H9 (cell line): ENCODE measurements around the gene ALG2. TPM values are rescaled to one million over a fixed set of nuclear protein-coding genes. Genes with fewer than 3 reads are reported as not detected.

Experiments used
- DNase-seq: peaks from one replicate; pipeline ENCODE4 v3.0.0-alpha.2; 2017
- H2AFZ ChIP-seq: one replicate; pipeline ENCODE4 v1.6.1; 2013; ENCODE audit warnings: mild to moderate bottlenecking, low read length, control low read depth, moderate library complexity
- H2AK5ac ChIP-seq: 2 replicates; pipeline ENCODE4 v1.6.1; 2013; ENCODE audit warnings: low read length, control low read depth, mixed read lengths; ENCODE audit not compliant: insufficient read length
- H2BK120ac ChIP-seq: one replicate; pipeline ENCODE4 v1.6.1; 2013; ENCODE audit warnings: low read depth, mild to moderate bottlenecking, low read length, control low read depth, inconsistent platforms; ENCODE audit not compliant: poor library complexity, severe bottlenecking
- H2BK12ac ChIP-seq: 2 replicates; pipeline ENCODE4 v1.6.1; 2013; ENCODE audit warnings: low read length, control low read depth, mixed read lengths, low read depth; ENCODE audit not compliant: insufficient read length
- H2BK15ac ChIP-seq: 2 replicates; pipeline ENCODE4 v1.6.1; 2013; ENCODE audit warnings: low read depth, low read length, control low read depth
- H2BK20ac ChIP-seq: one replicate; pipeline ENCODE4 v1.6.1; 2013; ENCODE audit warnings: low read depth, mild to moderate bottlenecking, low read length, control low read depth, inconsistent platforms; ENCODE audit not compliant: poor library complexity, severe bottlenecking
- H2BK5ac ChIP-seq: 2 replicates; pipeline ENCODE4 v1.6.1; 2013; ENCODE audit warnings: low read length, control low read depth, mixed read lengths; ENCODE audit not compliant: insufficient read length
- H3K14ac ChIP-seq: 2 replicates; pipeline ENCODE4 v1.6.1; 2013; ENCODE audit warnings: low read length, control low read depth; ENCODE audit not compliant: insufficient read depth
- H3K18ac ChIP-seq: 2 replicates; pipeline ENCODE4 v1.6.1; 2013; ENCODE audit warnings: low read depth, mild to moderate bottlenecking, mixed read lengths, low read length, control low read depth; ENCODE audit not compliant: insufficient read length
- H3K23ac ChIP-seq: 2 replicates; pipeline ENCODE4 v1.6.1; 2013; ENCODE audit warnings: low read length, control low read depth, mixed read lengths, low read depth; ENCODE audit not compliant: insufficient read length
- H3K23me2 ChIP-seq: 2 replicates; pipeline ENCODE4 v1.6.1; 2013; ENCODE audit warnings: low read depth, mild to moderate bottlenecking, mixed read lengths, low read length, control low read depth; ENCODE audit not compliant: insufficient read length, poor library complexity, severe bottlenecking
- H3K27ac ChIP-seq: 2 replicates; pipeline ENCODE4 v1.5.1; 2013; ENCODE audit warnings: low read length, control low read depth, mixed read lengths, low read depth; ENCODE audit not compliant: insufficient read length
- H3K27me3 ChIP-seq: 2 replicates; pipeline ENCODE4 v1.6.1; 2013; ENCODE audit warnings: low read length, control low read depth, inconsistent platforms; ENCODE audit not compliant: insufficient read depth
- H3K4ac ChIP-seq: 2 replicates; pipeline ENCODE4 v1.6.1; 2013; ENCODE audit warnings: low read depth, mild to moderate bottlenecking, control low read depth, inconsistent platforms, low read length, moderate library complexity
- H3K4me1 ChIP-seq: 2 replicates; pipeline ENCODE4 v1.6.1; 2013; ENCODE audit warnings: low read length, control low read depth, inconsistent platforms; ENCODE audit not compliant: insufficient read depth
- H3K4me2 ChIP-seq: 2 replicates; pipeline ENCODE4 v1.6.1; 2013; ENCODE audit warnings: low read length, control low read depth, mixed read lengths; ENCODE audit not compliant: insufficient read length, insufficient read depth
- H3K56ac ChIP-seq: 2 replicates; pipeline ENCODE4 v1.6.1; 2013; ENCODE audit warnings: low read depth, mild to moderate bottlenecking, mixed read lengths, low read length, control low read depth; ENCODE audit not compliant: insufficient read length
- H3K79me1 ChIP-seq: 2 replicates; pipeline ENCODE4 v1.6.1; 2013; ENCODE audit warnings: low read depth, mild to moderate bottlenecking, moderate library complexity, low read length, control low read depth, inconsistent platforms; ENCODE audit not compliant: insufficient read depth, poor library complexity, severe bottlenecking
- H3K79me2 ChIP-seq: 2 replicates; pipeline ENCODE4 v1.6.1; 2013; ENCODE audit warnings: low read length, control low read depth, inconsistent platforms; ENCODE audit not compliant: insufficient read depth
- H3K9ac ChIP-seq: 2 replicates; pipeline ENCODE4 v1.6.1; 2013; ENCODE audit warnings: low read length, control low read depth, mixed read lengths; ENCODE audit not compliant: insufficient read length; ENCODE audit errors: extremely low read depth
- H3K9me3 ChIP-seq: one replicate; pipeline ENCODE4 v1.6.1; 2013; ENCODE audit warnings: low read depth, low read length, inconsistent platforms; ENCODE audit not compliant: control insufficient read depth
- H3T11ph ChIP-seq: one replicate; pipeline ENCODE4 v1.6.1; 2013; ENCODE audit warnings: mild to moderate bottlenecking, low read length, control low read depth, inconsistent platforms
- H4K20me1 ChIP-seq: one replicate; pipeline ENCODE4 v1.6.1; 2013; ENCODE audit not compliant: control insufficient read depth, insufficient read length, insufficient read depth
- H4K5ac ChIP-seq: 2 replicates; pipeline ENCODE4 v1.6.1; 2013; ENCODE audit warnings: low read depth, mild to moderate bottlenecking, mixed read lengths, low read length, control low read depth; ENCODE audit not compliant: insufficient read length
- H4K8ac ChIP-seq: replicated peaks from 2 replicates; pipeline ENCODE4 v1.6.1; 2013; ENCODE audit warnings: low read length, control low read depth, mixed read lengths, low read depth; ENCODE audit not compliant: insufficient read length
- H4K91ac ChIP-seq: 2 replicates; pipeline ENCODE4 v1.6.1; 2013; ENCODE audit warnings: low read depth, mild to moderate bottlenecking, moderate library complexity, mixed read lengths, low read length, control low read depth; ENCODE audit not compliant: insufficient read length
- H3K27ac Mint-ChIP-seq, 3 experiments: 2 replicates in 2 of 3; 3 replicates in 1 of 3; pipeline ENCODE4 v1.8.0; 2020 to 2021; ENCODE audit warnings: mixed read lengths in 3 of 3, mild to moderate bottlenecking in 1 of 3, moderate library complexity in 1 of 3
- H3K27me3 Mint-ChIP-seq: 2 replicates; pipeline ENCODE4 v1.8.0; 2021; ENCODE audit warnings: low read depth, mild to moderate bottlenecking, moderate library complexity, mixed read lengths
- H3K36me3 Mint-ChIP-seq, 3 experiments: 2 replicates in 2 of 3; 3 replicates in 1 of 3; pipeline ENCODE4 v1.8.0; 2020 to 2021; ENCODE audit warnings: low read depth in 3 of 3, mixed read lengths in 3 of 3; ENCODE audit not compliant: insufficient read depth in 1 of 3
- H3K4me1 Mint-ChIP-seq, 2 experiments: 2 replicates each; pipeline ENCODE4 v1.8.0; 2020; ENCODE audit warnings: mixed read lengths in 2 of 2
- H3K4me3 Mint-ChIP-seq, 2 experiments: 2 replicates in 1 of 2; 3 replicates in 1 of 2; pipeline ENCODE4 v1.8.0; 2020 to 2021; ENCODE audit warnings: mild to moderate bottlenecking in 2 of 2, mixed read lengths in 2 of 2, moderate library complexity in 1 of 2
- H3K9me3 Mint-ChIP-seq, 2 experiments: 2 replicates in 1 of 2; 3 replicates in 1 of 2; pipeline ENCODE4 v1.8.0; 2020; ENCODE audit warnings: mild to moderate bottlenecking in 2 of 2, mixed read lengths in 2 of 2, moderate library complexity in 1 of 2
- WGBS: extraction: QIAGEN DNeasy Blood & Tissue Kit; methylation state at CpG from one replicate; pipeline ENCODE4 v1.1.7; 2013; ENCODE audit warnings: missing lambda C conversion rate, low lambda C conversion rate, mixed read lengths; ENCODE audit not compliant: insufficient read length; ENCODE audit errors: extremely low coverage; 5-methylcytosine and 5-hydroxymethylcytosine counted together
- total RNA-seq: library from RNA; stranded (reverse); gene quantifications from 2 replicates; pipeline ENCODE4 v1.2.1, GENCODE V29; 2021
- TF ChIP-seq, protein P1 (sequence below): fragments of 200-600 bp; sonication (generic); conservative IDR thresholded peaks from 3 replicates; pipeline ENCODE4 v1.8.0; 2021; ENCODE audit warnings: antibody characterized with exemption, mild to moderate bottlenecking

The ALG2 gene
- total RNA-seq, 1 experiment from 2014 or later = 30.1 TPM

DNA sequence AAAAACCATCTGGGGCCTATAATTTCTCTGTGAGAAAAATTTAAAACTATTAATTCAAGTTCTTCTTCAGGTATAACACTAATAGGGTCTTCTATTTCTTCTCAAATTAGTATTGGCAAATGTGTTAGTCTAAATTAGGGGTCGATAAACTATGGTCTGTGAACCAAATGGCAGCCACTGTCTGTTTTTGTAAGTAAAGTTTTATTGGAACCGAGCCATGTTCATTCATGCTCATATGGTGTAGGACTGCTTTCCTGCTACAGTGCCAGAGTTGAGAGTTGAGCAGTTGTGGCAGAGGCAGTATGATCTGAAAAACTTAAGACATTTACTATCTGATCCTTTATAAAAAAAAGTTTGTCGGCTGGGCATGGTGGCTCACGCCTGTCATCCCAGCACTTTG lies 29.4 kb upstream of the ALG2 start:
- DNase-seq = no peak
- no peaks in the 10 kb centered on the region for H3K79me1 ChIP-seq
- H3T11ph ChIP-seq = no peak overlapping the region
- no peaks in the 10 kb centered on the region for H4K20me1 ChIP-seq
- no peak overlapping the region for H2BK120ac ChIP-seq
- no CpG with 5 or more reads among the region's 4 CpGs for WGBS
- no peak overlapping the region for H2BK20ac ChIP-seq
- H3K4ac ChIP-seq = no peak overlapping the region
- Mint-ChIP-seq H3K27ac (no peak overlapping the region), H3K9me3 (no peaks in the 10 kb centered on the region; a peak in 1 of 5 replicates), H3K36me3 (no peaks in the 10 kb centered on the region), H3K27me3 (no peaks in the 10 kb centered on the region), H3K4me1 (peaks cover 0 to under 1% of the 10 kb centered on the region in 2 experiments; a peak in 1 of 4 replicates), H3K4me3 (no peak overlapping the region)
- H3K18ac ChIP-seq = no peak overlapping the region
- no peak overlapping the region for H3K4me2 ChIP-seq
- no peak overlapping the region for H3K14ac ChIP-seq
- H3K23me2 ChIP-seq = no peaks in the 10 kb centered on the region
- H2BK12ac ChIP-seq = no peak overlapping the region
- no peak overlapping the region for H4K5ac ChIP-seq
- no peak overlapping the region for H2BK15ac ChIP-seq
- no peak overlapping the region for H2AFZ ChIP-seq
- no peaks in the 10 kb centered on the region for H3K4me1 ChIP-seq
- H3K9me3 ChIP-seq = no peaks in the 10 kb centered on the region
- TF ChIP-seq, protein P1, sequence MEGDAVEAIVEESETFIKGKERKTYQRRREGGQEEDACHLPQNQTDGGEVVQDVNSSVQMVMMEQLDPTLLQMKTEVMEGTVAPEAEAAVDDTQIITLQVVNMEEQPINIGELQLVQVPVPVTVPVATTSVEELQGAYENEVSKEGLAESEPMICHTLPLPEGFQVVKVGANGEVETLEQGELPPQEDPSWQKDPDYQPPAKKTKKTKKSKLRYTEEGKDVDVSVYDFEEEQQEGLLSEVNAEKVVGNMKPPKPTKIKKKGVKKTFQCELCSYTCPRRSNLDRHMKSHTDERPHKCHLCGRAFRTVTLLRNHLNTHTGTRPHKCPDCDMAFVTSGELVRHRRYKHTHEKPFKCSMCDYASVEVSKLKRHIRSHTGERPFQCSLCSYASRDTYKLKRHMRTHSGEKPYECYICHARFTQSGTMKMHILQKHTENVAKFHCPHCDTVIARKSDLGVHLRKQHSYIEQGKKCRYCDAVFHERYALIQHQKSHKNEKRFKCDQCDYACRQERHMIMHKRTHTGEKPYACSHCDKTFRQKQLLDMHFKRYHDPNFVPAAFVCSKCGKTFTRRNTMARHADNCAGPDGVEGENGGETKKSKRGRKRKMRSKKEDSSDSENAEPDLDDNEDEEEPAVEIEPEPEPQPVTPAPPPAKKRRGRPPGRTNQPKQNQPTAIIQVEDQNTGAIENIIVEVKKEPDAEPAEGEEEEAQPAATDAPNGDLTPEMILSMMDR = no peak
- no peak overlapping the region for H3K27ac ChIP-seq
- no peak overlapping the region for H4K8ac ChIP-seq
- H2AK5ac ChIP-seq = no peak overlapping the region
- H4K91ac ChIP-seq = no peak overlapping the region
- no peaks in the 10 kb centered on the region for H3K27me3 ChIP-seq
- H3K56ac ChIP-seq = no peak overlapping the region
- H3K9ac ChIP-seq = no peak overlapping the region
- no peak overlapping the region for H3K23ac ChIP-seq
- H2BK5ac ChIP-seq = no peak overlapping the region
- H3K79me2 ChIP-seq = no peaks in the 10 kb centered on the region
